GM21528 (cell line): ENCODE data around the gene TBX10.
"Not testable (repeated sequence)": the region's sequence is repeated elsewhere in the genome, so short reads cannot be mapped to it uniquely, and the experiment has no call there.

Experiments
- ATAC-seq: cut with Tn5 transposase; IDR thresholded peaks from one replicate; pipeline ENCODE4 v1.9.1; 2021; ENCODE audit warnings: mild to moderate bottlenecking, moderate library complexity; ENCODE audit not compliant: unreplicated experiment, low FRiP score

Gene TBX10

DNA sequence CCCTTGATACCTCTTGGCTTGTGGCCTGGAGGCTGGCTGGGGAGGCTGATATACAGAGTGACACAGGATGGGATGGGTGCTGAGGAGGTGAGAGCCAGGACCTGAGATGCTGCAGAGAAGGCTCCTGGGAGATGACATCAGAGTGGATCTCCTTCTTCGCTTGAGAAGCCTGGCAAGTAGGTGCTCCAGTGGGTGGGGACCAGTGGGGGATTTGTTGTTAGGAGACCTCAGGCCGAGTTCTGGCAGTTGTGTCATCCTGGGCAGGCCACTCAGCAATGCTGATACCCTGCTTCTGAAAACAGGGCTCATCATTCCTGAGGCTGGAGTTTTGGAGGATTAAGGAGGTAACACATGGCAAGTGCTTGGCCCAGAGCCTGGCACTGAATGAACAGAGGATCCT lies 34.7 kb downstream of the TBX10 start:
- ATAC-seq, result no peak

DNA sequence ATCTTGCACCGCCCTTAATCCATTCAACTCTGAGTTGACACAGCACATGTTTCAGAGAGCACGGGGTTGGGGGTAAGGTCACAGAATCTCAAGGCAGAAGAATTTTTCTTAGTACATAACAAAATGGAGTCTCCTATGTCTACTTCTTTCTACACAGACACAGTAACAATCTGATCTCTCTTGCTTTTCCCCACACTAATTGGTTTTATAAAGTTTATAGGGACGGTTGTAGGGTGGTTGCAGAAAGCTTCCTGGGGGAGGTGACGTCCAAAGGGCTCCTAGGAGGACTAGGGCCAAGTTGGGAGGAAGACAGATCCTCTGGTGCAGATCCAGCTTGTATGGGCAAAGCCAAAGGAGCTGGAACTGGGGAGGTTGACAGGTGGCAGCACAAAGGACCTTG lies 35.4 kb downstream of the TBX10 start:
- ATAC-seq, result not testable (repeated sequence)

DNA sequence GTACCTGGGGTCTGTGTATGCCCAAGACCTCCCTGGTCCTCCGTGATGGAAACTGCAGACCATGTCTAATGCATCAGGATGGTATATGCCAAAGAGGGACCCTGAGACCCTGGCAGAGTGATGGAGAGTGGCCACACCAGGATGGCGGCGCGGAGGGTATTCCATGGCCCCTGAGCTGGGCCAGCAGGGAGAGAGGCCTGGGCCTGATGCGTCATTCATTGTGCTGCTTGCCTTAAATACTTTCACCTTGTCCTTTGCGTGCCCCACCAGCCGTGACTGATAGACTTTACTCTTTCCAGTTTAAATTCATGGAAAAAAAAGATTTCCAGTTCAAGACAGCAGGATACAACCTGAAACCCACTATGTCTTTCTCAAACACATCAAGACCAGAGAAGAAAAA lies 38.5 kb downstream of the TBX10 start:
- ATAC-seq, result no peak

DNA sequence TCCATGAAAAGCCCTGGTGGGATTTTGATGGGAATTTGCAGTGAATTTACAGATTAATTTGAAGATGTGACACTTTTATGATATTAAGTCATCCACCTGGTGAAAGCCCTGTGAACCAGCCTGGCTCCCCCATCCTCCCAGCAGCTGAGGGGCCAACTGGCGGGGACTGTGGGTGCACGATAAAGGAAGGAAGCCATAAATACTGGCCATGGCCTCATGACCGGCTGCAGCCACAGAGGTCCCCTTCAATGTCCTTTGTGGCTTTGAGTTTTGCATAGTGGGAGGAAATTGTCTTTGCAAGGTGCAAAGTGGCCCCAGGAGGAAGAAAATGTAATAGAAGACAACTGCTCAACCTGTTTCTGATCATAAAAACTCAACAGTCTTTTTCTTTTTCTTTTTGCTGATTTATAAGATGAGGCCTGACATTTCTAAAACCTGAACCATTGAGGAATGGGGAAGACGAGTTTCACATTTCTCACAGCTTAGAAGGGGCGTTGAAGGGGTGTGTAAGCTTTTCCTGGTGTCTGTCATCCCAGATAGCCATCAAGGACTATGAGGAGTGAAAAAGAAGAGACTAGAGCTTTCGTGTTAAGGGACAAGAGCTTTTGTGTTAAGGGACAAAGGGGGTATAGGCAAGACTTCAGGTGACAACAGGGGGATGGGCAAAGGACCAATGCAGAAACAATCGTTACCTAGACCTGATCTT lies 39.1 kb downstream of the TBX10 start:
- ATAC-seq, result no peak

DNA sequence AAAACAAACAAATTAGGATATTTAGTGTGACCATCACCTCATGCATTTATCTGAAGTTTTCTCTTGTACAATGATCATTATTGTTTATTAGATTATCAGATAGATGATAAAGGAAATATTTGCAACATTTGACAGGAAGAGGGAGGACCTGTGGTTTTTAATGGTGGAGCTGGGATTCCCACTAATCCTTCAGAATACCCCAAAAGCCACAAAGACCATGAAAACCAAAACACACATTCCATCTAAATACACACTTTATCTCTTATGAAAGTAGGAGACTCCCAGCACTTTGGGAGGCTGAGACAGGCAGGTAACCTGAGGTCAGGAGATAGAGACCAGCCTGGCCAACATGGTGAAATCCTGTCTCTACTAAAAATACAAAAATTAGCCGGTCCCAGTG lies 40.4 kb downstream of the TBX10 start:
- ATAC-seq, result no peak

DNA sequence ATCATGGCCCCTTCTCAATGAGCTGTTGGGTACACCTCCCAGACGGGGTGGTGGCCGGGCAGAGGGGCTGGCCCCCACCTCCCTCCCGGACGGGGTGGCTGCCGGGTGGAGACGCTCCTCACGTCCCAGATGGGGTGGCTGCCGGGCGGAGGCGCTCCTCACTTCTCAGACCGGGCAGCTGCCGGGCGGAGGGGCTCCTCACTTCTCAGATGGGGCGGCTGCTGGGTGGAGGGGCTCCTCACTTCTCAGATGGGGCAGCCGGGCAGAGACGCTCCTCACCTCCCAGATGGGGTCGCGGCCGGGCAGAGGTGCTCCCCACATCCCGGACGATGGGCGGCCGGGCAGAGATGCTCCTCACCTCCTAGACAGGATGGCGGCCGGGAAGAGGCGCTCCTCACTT lies 41.6 kb downstream of the TBX10 start:
- ATAC-seq, result not testable (repeated sequence)

DNA sequence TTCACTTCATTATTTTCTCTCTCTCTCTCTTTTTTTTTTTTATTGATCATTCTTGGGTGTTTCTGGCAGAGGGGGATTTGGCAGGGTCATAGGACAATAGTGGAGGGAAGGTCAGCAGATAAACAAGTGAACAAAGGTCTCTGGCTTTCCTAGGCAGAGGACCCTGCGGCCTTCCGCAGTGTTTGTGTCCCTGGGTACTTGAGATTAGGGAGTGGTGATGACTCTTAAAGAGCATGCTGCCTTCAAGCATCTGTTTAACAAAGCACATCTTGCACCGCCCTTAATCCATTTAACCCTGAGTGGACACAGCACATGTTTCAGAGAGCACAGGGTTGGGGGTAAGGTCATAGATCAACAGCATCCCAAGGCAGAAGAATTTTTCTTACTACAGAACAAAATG lies 42.1 kb downstream of the TBX10 start:
- not testable (repeated sequence) for ATAC-seq

DNA sequence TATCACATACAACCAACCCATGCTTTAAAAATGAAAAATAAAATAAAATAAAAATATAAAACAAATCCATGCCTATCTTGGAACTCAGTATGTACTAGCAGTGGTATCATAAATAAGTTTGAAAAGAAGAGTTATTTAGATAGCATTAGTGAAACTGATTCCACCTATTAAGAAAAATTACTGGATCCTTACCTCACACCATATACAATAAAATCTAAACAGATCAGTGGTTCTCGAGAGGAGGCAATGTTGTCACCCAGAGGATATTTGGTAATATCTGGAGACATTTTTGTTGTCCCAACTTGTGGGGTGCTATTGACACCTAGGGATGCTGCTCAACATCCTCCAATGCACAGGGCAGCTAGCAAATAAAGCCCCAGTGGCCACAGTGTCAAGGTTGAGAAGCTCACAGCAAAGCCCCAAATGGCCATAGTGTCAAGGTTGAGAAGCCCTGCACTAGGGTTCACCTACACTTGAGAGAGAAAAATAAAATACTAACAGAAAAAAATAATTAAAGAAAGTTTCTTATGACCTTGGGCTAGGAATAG lies 42.7 kb downstream of the TBX10 start:
- no peak for ATAC-seq

DNA sequence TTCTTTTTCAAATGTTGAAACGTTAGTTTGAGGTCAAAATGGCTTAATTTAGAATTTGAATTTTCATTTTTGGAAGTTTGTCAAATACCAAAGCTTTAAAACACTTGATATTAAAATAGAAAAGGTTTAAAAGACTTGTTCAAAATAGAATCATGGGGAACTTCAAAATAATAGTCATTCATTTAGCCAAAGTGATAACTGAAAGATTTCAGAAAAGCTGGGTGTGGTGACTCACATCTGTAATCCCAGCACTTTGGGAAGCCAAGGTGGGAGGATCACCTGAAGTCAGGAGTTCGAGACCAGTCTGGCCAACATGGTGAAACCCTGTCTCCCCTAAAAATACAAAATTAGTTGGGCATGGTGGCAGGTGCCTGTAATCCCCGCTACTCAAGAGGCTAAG lies 45.1 kb downstream of the TBX10 start:
- ATAC-seq, result no peak

DNA sequence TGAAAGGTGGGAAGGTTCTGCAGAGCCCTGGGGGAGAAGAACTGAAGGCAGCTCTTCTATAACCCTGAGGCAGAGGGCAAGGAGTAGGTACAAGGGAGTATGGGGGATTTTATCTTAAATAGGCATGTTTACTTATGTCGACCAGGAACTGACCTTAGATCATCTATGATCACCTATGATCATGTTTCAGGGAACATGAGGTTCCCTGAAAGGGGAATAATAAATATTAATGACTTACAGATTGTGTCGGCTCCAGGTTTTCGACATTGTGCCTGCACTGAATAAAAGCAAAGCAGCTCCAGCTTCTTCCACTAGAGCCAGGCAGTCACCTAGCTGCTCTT lies 46.0 kb downstream of the TBX10 start:
- ATAC-seq, result no peak

DNA sequence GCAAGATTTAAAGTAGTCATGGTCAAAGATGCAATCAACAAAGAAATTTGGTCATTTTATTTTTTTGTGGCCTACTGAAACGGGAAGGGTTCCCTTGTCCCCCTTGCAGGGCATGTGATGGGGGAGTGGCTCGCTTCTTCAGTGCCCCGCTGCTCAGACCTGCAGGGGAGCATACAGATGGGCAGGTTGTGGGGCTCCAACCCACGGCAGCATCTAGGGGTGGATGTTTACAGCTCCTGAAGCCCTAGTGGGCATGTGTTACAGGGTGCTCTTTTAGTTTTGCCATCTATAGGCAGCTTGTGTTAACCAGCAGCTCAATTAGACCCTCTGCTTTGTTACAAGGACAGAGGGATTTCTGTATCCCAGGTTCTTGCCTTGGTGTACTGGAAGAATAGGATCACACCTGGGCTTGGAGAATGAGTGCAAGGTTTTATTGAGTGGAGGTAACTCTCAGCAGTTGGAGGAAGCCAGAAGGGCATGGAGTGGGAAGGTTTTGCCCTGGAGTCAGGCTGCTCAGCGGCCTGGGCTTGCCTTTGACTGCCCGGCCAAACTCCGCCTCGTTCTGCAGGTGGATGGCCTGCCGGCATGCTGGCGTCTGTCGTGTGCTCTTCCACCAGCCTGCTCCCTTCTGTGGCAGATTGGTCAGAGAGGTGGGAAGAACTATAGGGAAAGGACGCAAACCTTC lies 46.5 kb downstream of the TBX10 start:
- no peak for ATAC-seq

DNA sequence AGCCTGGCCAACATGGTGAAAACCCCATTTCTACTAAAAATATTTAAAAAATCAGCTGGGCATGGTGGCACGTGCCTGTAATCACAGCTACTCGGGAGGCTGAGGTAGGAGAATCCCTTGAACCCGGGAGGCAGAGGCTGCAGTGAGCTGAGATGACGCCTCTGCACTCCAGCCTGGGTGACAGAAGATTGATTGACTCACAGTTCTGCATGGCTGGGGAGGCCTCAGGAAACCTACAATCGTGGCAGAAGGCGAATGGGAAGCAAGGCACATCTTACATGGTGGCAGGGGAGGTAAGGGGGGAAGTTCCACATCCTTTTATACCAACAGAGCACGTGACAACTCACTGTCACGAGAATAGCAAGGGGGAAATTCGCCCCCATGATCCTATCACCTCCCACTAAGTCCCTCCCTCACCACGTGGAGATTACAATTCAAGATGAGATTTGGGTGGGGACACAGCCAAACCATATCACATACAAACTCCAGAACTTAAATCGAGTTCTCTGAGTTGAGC lies 50.6 kb downstream of the TBX10 start:
- ATAC-seq, result not testable (repeated sequence)

DNA sequence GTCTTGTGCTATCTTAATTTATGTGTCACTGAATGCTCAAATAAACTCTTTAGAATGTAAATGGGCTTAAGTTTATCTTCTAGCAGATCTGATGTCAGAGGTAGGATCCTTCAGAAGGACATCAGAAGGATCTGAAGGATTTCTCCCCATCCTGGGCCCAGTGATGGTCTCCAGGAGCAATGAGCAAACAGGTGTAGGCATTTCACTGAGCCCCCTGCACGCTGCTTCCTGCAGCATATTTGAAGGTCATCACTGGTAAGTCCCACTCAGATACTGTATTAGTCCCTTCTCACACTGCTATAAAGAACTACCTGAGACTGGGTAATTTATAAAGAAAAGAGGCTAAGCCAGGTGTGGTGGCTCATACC lies 51.4 kb downstream of the TBX10 start:
- peak; percentile 22 for ATAC-seq

DNA sequence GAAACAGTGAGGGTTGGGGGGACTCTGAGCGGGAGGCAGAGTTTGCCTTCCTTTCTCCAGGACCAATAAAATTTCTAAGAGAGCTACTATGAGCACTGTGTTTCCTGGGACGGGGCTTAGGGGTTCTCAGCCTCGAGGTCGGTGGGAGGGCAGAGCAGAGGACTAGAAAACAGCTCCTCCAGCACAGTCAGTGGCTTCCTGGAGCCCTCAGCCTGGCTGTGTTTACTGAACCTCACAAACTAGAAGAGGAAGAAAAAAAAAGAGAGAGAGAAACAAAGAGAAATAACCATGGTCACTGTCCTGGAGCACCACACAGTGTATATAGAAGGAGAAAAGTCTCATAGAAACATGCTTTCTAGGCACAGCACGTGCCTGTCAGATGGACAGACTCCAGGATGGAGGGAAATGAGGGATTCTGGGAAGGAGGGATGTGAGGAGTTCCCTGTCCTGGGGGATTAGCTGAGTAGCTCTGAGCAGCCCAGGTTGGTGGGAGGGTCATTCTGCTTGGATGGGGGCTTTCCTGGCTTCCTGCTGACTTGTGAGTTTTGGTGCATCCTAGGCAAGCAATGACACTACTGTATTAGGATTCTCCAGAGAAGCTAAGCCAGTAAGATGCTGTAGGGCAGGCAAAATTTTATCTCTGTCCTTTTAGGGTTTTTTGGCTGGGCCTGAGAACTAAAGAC lies 52.9 kb downstream of the TBX10 start:
- ATAC-seq, result no peak

DNA sequence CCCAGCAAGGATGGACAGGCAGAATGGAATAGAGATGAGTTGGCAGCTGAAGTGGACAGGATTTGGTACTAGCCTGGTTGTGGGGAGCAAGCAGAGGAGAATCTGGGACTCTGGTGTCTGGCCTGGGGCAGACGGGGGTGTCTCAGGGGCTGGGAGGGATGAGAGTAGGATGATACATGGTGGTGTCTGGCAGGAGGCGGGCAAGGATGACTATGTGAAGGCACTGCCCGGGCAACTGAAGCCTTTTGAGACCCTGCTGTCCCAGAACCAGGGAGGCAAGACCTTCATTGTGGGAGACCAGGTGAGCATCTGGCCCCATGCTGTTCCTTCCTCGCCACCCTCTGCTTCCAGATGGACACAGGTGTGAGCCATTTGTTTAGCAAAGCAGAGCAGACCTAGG lies 53.7 kb downstream of the TBX10 start:
- no peak for ATAC-seq

DNA sequence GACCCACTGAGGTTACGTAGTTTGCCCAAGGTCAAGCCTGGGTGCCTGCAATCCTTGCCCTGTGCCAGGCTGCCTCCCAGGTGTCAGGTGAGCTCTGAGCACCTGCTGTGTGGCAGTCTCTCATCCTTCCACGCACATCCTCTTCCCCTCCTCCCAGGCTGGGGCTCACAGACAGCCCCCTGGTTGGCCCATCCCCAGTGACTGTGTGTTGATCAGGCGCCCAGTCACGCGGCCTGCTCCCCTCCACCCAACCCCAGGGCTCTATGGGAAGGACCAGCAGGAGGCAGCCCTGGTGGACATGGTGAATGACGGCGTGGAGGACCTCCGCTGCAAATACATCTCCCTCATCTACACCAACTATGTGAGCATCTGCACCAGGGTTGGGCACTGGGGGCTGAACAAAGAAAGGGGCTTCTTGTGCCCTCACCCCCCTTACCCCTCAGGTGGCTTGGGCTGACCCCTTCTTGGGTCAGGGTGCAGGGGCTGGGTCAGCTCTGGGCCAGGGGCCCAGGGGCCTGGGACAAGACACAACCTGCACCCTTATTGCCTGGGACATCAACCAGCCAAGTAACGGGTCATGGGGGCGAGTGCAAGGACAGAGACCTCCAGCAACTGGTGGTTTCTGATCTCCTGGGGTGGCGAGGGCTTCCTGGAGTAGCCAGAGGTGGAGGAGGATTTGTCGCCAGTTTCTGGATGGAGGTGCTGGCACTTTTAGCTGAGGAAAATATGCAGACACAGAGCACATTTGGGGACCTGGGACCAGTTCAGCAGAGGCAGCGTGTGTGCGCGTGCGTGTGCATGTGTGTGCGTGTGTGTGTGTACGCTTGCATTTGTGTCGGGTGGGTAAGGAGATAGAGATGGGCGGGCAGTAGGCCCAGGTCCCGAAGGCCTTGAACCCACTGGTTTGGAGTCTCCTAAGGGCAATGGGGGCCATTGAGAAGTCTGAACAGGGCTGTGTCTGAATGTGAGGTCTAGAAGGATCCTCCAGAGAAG lies 54.4 kb downstream of the TBX10 start:
- no peak for ATAC-seq

DNA sequence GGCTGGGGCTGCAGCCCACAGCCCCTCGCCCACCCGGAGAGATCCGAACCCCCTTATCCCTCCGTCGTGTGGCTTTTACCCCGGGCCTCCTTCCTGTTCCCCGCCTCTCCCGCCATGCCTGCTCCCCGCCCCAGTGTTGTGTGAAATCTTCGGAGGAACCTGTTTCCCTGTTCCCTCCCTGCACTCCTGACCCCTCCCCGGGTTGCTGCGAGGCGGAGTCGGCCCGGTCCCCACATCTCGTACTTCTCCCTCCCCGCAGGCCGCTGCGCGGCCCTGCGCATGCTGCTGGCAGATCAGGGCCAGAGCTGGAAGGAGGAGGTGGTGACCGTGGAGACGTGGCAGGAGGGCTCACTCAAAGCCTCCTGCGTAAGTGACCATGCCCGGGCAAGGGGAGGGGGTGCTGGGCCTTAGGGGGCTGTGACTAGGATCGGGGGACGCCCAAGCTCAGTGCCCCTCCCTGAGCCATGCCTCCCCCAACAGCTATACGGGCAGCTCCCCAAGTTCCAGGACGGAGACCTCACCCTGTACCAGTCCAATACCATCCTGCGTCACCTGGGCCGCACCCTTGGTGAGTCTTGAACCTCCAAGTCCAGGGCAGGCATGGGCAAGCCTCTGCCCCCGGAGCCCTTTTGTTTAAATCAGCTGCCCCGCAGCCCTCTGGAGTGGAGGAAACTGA lies 55.2 kb downstream of the TBX10 start:
- ATAC-seq, result peak; percentile 6

DNA sequence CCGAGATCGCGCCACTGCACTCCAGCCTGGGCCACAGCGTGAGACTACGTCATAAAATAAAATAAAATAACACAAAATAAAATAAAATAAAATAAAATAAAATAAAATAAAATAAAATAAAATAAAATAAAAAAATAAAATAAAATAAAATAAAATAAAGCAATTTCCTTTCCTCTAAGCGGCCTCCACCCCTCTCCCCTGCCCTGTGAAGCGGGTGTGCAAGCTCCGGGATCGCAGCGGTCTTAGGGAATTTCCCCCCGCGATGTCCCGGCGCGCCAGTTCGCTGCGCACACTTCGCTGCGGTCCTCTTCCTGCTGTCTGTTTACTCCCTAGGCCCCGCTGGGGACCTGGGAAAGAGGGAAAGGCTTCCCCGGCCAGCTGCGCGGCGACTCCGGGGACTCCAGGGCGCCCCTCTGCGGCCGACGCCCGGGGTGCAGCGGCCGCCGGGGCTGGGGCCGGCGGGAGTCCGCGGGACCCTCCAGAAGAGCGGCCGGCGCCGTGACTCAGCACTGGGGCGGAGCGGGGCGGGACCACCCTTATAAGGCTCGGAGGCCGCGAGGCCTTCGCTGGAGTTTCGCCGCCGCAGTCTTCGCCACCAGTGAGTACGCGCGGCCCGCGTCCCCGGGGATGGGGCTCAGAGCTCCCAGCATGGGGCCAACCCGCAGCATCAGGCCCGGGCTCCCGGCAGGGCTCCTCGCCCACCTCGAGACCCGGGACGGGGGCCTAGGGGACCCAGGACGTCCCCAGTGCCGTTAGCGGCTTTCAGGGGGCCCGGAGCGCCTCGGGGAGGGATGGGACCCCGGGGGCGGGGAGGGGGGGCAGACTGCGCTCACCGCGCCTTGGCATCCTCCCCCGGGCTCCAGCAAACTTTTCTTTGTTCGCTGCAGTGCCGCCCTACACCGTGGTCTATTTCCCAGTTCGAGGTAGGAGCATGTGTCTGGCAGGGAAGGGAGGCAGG lies 56.0 kb downstream of the TBX10 start, which contains the start of gene GSTP1:
TSS of gene GSTP1 (plus strand) at position 566 of the 958 bp plus-strand sequence. CDS start at position 598, 32 bp downstream.
- ATAC-seq, result peak; percentile 54
